Myocyte (in vitro differentiated cells): Measurements from ENCODE around the gene SGCA. TPM values are rescaled to one million over a fixed set of nuclear protein-coding genes. Genes with fewer than 3 reads are reported as not detected.
A peak's percentile ranks its signal among the peaks of the same experiment; 100 is the strongest.

Source experiments
- DNase-seq: peaks from one replicate; pipeline ENCODE4 v3.0.0-alpha.2; 2012; ENCODE audit warnings: low read depth
- total RNA-seq: library from RNA; depleted of rRNA; stranded (reverse); fragments of >200 nt; gene quantifications from 2 replicates; pipeline ENCODE4 v1.2.3, GENCODE V29; 2014

Gene SGCA
- total RNA-seq, 1 donor from 2014 or later = 447 TPM

DNA sequence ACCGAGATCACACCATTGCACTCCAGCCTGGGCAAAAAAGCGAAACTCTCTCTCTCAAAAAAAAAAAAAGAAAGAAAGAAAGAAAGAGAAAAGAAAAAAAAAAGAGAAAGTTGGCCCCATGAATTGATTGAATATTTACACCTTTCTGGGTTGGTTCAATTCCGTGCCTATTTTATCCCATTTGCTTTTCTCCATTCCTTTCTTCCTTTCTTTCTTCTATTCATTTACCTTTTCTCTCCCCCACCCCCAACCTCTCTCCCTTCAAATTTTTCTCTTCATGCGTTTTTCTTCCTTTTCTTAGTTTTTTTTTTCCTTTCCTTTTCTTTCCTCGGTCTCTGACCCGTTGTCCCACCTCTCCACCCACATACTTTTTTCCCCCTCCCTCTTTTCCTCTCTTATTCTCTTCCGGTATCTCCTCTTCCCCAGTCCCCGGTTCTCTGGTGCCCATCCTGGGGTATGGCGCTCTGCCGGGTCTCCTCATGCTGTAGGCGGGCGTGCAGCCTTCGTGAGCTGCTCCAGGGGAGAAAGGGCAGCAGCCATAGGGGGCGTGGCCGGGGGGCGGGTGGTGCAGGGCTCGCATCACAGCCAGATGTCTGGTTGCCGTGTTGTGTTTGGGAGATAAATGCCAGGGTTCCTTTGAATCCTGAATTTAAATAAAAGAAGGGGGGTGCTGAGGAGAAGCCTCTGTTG lies 40.9 kb downstream of the SGCA start:
- DNase-seq = peak; percentile 48

DNA sequence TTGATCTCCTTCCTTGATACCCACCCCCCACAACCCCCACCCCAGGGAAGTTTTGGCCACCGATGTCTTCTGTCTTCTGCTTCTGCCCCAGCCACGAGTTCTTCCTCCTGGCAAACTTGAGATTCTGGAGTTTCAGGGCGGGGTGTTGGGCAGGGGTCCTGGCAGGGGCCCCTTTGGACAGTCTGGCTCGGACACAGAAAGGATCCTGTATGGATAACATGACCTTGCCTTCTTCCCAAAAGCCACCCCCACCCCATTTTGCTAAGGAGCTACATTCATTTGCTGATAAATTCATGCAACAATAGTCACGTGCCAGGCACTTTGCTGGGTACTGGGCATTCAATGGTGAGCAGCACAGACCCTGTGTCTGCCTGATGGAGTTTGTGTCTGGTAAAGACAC lies 41.5 kb downstream of the SGCA start:
- no peak for DNase-seq

DNA sequence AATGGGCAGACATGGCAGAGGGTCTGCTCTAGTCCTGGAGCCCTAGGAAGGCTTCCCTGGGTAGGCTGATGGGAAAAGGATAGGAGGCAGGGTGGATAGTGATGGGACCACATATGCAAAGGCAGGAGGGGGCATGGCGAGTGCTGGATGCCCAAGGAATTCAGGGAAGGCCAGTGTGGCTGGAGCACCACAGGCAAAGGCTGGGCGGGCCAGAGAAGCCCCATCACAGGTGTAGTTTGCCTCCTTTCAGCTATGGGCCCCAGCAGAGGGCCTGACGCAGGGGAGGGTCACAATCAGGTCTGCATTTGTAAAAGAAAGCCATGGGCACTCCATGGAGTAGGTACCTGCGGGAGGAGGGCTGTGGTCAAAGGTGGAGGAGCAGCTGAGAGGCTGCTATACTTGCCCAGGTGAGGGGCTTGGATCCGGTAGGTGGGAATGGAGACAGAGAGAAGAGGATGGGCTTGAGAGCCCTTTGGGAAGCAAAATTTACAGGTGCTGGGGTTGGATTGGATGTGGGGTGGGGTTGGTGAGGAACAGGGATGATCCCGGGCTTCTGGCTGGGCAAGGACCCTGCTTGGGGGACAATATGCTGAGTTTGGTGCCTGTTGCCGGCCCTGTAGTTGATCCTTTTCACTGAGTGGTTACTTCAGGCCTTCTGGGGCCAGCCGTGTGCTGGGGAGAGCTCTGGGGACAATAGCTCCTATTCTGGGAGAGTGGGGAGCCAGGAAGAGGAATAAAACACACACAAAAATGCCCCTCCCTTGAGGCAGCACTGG lies 42.2 kb downstream of the SGCA start:
- DNase-seq = no peak

DNA sequence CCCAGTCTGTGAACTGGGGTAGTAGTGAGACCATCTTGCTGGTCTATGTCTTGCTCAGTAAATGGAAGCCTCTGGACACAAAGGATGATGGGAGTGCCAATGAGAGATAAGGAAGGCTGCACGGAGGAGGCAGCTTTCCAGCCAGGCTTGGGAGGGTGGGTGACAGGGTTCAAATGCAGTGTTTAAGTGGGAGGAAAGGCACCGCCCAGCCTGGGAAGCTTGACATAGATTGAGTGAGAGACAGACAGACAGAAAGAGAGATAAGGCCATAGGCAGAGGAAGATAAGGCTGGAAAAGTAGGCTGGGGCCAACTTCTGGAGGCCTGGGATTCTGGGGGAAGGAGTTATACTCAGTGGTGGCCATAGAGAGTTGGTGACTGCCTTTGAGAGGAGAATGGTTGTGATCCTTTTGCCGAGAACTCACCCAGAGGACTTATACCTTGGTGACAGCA lies 42.8 kb downstream of the SGCA start:
- DNase-seq = no peak

DNA sequence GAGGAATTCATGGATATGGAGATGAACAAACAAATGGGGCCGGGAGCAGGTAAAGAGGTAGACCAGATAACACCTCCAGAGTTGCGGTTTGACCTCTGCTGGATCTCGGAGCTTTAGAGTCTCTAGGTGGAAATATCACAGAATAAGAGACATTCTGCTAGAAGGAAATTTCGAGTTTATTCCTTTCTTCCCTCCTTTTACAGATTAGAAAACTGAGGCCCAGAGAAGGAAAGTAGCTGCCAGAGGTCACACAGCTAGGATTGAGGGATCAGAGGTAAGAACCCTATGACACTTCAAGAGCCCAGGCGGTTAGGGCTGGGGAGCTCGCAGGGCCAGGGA lies 43.3 kb downstream of the SGCA start:
- no peak for DNase-seq

DNA sequence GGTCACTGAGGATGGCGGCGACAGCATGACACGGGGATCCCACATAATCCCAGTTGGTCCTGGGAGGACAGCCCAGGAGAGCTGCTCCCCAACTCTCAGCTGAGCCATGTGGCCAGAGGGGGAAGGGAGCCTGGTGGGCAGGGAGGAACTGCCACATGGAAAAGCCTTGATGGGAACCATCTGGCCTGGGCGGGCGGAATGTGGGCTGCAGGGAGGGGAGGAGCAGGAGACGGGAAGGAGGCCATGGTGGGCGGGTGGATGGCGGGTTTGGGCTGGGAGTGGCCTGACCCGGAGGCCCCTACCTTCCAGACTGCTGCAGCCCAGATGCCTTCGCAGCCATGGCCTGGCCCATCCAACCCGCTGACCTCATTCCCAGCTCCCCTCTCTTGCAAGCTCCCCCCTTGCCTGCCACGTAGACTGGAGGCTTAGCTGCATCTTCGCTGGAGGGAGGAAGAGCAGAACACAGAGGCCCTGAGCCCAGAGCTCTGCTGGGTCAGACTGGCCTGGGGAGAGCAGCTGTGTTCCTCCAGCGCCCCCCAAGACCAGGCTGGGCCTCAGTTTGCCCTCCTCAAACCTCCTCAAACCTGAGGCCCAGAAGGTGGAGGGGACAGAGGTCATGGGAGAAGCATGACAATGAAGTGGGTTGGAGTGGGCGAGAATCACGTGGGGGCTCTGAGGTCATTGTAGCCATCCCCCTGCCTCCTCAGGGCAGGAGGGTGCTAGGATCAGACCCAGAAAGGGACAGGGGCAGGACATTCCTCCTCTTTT lies 43.9 kb downstream of the SGCA start:
- peak; percentile 98 for DNase-seq

DNA sequence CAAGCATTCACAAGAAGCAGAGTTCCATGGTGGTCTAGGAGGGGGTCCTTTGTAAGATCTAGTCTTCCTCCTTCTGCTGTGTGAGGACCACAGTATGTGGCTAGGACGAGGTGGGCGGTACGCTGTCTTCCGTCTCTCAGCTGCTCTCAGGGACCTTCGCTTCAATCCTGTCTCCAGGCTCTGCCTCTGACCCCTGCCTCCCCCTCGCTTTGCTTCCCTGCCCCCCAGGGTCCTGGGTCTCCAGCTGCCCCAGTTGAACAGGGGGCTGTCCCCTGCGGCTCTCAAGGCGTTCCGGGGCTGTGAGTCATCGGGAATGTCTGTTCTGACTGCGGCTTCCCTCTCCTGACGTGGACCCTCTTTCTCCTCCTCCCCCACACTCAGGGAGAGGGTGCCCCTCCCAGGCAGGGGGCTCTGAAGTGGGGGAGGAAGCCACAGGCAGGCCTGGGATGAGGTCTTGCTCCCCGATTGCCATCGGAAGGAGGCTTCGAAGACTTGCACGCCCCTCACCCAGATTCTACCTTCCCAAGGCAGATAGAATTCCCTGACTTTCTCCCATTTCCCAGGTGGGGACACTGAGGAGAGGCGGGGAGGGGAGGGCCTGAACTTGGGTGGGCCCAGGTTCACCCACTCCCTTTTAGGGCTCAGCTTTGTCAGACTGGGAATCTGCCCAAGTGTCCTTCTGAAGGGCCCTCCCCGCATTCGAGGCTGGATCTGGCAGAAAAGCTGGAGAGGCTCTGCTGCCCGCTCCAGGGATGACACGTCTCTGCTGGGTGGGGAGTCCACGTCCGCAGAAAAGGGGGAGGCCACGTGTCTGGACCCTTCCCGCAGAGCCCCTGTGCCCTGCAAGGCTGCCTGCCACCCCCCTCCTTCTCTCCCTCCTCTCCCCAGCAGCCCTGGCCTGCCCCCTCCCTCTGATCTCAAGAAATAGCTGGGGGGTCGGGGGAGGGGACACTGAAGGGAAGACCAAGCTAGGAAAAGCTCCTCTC lies 44.7 kb downstream of the SGCA start:
- DNase-seq = peak; percentile 99

DNA sequence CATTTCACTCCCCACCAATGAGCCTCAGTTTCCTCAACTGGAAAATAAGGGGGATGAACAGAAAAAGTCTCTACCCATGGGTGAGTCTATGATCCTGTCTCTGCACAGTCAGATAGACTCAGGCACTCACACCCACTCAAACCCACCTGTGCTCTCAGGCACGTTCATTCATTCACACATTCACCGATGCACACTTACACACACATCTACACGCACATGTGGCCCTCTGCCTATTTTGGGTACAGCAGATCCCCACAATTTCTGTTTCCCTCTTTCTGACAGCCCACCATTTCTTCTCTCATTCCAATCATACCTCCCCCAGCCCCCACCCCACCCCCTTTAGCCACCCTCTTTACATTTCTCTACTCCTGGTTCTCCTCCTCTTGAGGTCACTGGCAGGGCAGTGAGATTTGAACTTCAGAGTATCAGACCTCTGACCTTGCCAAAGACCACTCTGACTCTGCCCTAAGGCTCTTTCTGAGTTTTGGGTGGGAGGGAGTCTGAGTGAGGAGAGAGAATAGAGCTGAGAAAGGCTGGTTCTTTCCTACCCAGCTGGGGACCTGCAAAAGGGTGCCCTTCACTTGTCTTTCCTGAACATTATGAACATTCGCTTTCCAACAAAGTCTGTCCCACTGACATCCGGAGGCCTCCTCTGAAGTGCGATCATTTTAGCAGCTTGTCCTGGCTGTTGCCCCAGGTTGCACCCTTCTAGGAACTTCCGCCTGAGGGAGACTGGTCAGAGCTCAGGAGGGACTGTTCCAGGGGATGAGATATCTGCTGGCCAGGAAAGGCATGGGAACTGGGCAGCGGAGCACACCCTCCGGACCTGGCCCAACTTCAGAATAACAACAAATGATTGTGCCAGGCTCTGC lies 45.7 kb downstream of the SGCA start:
- DNase-seq = no peak

DNA sequence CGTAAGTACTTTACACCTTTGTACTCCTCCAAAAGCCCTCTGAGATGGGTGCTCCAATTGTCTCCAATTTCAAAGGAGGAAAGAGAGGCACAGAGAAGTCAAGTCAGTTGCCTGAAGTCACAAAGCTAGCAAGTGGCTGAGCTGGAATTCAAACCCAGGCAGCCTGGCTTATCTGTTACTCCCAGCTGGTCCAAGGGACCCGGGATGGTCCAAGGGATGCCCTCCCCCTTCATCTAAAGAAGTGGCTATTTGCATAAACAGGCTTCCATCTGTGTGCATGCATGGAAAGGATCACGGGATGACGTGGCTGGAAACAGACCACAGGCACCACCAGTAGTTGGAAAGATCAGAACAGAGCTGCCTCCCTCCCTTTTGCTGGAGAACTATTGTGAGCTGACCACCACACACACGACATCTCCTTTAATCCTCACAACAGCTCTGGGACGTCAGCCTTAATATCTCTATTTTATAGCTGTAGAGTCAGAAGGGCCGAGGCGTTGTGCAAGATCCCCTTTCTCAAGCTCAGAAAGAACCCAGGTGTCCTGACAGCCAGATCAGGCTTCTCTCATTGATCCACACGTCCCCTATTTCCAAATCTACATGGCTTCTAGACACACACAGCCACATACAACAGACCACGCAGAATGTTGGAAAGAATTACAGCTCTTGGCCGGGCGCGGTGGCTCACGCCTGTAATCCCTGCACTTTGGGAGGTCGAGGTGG lies 46.5 kb downstream of the SGCA start:
- DNase-seq = peak; percentile 70

DNA sequence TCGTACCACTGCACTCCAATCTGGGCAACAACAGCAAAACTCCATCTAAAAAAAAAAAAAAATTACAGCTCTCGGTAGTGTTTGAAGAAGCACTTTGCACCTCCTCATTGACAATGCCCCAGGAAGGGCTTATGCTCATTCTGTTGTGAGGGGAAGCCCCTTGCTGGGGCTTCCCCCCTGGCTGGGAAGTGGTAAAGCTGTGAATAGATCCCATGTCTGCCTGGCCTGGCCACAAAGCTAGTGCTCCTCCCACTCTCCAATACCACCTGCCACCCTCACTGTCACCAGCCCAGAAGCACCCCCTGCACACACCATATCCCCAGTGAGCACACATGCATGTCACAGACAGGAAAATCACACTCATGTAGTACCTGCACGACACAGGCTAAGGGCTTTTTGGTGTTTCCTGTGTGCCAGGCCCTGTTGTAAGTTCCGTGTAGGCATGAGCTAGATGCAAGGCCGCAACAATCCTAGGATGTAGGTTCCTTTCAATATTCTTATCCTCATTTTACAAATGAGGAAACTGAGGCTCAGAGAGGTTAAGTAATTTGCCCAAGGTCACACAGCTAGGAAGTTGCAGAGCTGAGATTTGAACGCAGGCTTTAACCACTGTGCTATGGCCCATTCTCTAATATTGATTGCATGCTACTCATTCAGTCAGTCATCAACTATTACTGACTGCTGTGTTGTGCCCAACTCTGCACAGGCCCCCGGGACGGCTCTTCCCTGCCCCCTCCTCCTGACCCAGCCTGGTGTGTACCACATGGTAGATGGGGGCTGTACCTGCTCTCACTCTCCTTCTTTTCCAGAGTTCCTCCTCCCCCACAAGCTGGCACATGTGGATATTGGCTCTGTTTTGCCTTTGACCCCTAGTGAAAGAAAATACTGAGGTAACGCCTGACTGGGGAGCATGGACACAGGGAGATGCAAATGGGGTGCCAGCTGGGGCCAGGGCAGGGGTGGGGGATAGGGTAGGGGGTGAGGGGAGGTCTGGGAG lies 47.5 kb downstream of the SGCA start:
- DNase-seq = peak; percentile 86

DNA sequence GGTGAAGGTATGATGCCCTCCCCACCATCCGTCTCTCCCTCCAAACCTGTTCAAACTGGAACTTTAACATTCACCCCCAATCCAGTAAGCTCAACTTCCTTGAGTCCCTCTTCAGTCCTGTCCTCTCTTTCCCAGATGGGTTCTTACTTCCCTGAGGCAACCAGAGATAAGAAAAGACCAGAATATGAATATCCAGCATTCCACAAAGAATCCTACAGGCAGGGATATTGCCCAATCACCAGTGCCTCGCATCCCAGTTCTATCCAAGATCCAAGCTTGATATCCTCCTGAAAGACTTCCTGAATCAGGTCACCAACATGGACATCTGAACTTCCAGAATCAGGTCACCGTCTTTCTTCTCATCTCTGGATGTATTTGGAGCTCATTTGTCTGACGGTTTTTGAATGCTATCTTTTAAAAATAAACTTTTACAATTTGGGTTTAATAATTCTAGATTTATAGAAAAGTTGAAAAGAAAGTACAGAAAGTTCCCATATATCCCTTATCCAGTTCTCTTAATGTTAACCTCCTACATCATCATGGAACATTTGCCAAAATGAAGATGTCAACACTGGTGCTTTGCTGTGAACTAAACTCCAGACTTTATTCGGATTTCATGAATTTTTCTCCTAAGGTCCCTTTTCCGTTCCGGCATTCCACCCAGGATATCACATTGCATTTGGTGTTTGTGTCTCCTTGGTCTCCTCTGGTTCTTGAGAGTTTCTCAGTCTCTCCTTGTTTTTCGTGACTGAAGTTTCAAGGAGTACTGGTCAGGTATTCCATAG lies 49.4 kb downstream of the SGCA start:
- DNase-seq = peak; percentile 25

DNA sequence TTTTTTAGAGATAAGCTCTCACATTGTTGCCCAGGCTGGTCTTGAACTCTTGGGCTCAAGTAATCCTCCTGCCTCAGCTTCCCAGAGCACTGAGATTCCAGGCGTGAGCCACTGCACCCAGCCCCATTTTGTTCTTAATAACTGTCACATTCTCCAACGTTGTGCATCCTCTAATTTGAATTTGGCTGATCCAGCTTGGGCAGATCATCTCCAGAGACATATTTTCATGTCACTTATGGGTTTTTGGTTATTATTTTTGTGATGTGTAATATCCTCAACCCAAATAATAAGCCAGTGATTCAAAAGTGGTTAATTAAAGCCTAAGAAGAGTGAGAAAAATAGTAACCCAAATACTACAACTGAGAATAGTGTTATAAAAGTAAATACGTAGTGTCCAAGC lies 51.8 kb downstream of the SGCA start:
- no peak for DNase-seq

DNA sequence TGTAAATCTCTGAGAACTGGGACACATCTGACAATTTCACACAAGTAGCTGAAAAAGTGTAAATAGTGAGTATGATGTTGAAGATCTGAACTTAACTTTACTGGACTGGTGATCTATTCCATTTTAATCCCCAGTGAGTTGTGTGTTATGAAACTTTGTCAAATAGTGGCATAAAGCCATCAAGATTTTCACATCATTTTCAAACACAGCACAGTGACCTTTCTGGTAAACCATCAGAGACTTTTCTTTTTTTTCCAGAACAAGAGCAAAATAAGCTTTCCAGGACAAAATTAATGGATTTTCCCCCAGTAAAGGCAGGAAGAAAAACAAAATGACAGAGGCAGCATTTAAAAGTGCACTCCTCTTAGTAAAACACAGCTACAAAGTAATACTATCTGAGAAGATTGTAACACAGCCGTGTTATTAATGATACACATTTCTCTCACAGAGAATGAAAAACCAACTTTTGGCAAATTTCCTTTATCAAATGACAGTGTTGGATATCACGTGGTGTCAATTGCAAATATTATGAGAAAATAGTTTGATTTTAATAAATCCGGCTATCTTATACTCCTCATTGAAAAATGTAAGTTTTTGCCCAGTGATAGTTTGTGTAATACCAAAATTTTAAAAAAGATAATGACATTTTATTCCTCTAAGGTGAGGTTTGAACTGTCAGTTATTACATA lies 52.4 kb downstream of the SGCA start:
- DNase-seq = peak; percentile 44

DNA sequence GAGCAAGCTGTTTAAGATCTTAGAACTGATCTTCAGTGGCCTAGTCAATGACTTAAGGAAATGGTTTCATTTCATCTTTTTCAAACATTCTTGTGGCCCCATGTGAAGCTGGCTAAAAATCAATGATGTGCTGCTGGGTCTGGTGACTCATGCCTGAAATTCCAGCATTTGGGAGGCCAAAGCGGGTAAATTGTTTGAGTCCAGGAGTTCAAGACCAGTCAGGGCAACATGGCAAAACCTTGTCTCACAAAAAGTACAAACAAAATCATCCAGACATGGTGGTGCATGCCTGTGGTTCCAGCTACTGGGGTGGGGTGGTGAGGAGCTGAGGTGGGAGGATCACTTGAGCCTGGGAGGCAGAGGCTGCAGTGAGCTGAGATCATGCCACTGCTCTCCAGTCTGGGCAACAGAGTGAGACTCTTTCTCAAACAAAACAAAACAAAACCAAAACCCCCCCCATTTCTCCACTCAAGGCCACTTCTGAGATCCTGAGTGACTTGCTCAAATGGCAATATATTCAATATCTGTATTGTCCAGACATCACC lies 53.0 kb downstream of the SGCA start:
- DNase-seq = peak; percentile 80

DNA sequence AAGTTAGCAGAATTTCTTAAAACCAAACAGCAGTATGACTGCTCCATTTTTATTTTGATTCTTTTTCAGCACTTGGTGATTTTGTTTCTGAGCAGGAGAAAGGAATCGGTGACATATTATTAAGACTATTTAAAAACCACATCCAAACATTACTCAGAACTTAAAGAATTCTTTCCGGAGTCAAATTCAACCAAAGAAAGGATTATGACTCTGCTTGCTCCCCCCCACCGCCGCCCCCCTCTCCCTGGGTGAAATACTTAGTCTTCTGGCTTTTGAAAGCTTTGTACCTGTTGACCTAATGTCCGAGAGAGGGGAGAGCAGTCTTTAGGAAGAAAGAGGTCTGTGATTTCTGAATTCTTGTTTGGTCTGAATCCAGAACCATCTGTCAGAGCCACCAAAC lies 53.5 kb downstream of the SGCA start:
- DNase-seq = peak; percentile 63

DNA sequence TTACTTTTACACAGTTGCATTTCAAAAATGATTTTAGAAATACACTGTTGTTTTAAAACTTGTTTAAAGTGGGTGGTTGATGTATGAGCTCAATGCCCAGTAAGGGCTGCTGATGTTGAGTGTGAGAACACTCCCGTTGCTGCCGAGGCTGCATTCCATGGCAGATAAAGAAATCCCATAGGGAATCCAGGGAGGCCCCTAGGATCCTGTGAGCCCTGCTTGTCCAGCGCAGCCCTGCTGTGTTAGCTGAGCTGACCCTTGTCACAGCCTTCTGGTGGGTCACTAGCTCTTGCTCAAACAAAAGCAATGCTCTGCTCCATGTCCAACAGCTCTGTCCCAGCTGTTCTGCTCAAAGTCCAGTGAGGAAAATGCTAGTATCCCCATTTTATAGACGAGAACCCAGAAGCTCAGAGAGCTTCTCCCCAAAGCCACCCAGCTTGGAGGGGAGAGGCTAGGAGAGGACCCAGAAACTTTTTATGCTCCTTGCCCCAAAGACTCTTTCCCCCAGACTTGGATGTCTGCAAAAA lies 54.2 kb downstream of the SGCA start:
- DNase-seq = peak; percentile 53
